ENCODE measurements around the gene LAMTOR1. TPM values are rescaled to one million over a fixed set of nuclear protein-coding genes. Genes with fewer than 3 reads are reported as not detected.

LAMTOR1 gene
- total RNA-seq, 2 donors from 2014 or later: 65.6 to 66.9 TPM

DNA sequence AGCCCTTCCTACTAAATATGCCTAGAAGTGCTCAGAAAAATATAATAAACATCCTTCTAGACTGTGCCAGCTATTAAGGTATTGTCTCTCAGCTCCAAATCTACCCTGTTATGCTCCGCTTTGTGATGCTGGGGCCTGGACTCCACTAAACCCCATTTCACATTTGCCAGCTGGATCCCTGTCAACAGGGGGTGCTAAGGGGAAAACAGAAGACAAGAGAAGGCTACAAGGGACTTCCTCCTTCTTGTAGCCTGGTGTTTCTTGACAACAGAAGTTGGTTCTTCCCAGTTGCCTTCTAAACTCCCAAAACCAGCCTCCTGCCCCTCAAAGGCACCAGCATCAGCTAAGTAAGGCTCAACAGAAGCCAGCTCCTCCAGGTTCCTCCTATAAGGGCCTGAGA lies 28.0 kb downstream of the LAMTOR1 start:
- no peak overlapping the region for H3K27ac ChIP-seq
- no peaks in the 10 kb centered on the region for H3K27me3 ChIP-seq
- DNase-seq (peak in 1 of 4 donors; percentile 22), ATAC-seq (no peak)
- no peaks in the 10 kb centered on the region for H3K9me3 ChIP-seq
- WGBS, 2 donors: 86 to 93% methylated on average over 1 of the region's 1 CpG
- peaks cover 23% of the 10 kb centered on the region for H3K4me1 ChIP-seq
- no peaks in the 10 kb centered on the region for H3K36me3 ChIP-seq (replicated peaks in 1 of 2; ENCODE audit: insufficient read depth in 1 of 2, low read depth in 2 of 2)
- intact Hi-C loops (cut with DNase I): no loop called here
- no peak overlapping the region for H3K4me3 ChIP-seq
- TF ChIP-seq, protein P1, sequence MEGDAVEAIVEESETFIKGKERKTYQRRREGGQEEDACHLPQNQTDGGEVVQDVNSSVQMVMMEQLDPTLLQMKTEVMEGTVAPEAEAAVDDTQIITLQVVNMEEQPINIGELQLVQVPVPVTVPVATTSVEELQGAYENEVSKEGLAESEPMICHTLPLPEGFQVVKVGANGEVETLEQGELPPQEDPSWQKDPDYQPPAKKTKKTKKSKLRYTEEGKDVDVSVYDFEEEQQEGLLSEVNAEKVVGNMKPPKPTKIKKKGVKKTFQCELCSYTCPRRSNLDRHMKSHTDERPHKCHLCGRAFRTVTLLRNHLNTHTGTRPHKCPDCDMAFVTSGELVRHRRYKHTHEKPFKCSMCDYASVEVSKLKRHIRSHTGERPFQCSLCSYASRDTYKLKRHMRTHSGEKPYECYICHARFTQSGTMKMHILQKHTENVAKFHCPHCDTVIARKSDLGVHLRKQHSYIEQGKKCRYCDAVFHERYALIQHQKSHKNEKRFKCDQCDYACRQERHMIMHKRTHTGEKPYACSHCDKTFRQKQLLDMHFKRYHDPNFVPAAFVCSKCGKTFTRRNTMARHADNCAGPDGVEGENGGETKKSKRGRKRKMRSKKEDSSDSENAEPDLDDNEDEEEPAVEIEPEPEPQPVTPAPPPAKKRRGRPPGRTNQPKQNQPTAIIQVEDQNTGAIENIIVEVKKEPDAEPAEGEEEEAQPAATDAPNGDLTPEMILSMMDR (IDR thresholded peaks at IDR 0.05): no peak
- no peak for TF ChIP-seq POLR2A (IDR thresholded peaks at IDR 0.05)

DNA sequence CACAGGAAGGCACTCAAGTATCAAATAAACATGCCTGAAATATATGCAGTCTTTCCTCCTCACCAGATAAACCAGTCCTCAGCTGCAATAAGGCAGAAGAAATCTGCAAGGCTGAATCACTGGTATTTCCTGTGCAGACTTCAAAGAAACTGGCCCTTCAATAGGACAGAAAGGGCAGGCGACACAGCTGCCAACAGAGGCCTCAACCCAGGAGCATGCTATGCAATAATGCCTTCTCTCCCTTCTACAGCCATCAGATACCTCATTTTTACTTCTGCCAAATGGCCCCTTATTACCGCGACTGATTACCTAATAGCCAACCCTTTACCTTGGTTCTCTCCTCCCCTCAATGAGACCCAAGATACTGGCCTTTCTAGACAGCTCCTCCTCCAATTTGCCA lies 30.7 kb downstream of the LAMTOR1 start:
- peaks cover 16% of the 10 kb centered on the region for H3K4me1 ChIP-seq
- no peaks in the 10 kb centered on the region for H3K27me3 ChIP-seq
- intact Hi-C loops (cut with DNase I): no loop called here
- H3K9me3 ChIP-seq: no peaks in the 10 kb centered on the region
- no peak overlapping the region for H3K27ac ChIP-seq
- TF ChIP-seq POLR2A (IDR thresholded peaks at IDR 0.05): no peak
- TF ChIP-seq, protein P1 (IDR thresholded peaks at IDR 0.05): no peak
- H3K36me3 ChIP-seq (replicated peaks in 1 of 2; ENCODE audit: insufficient read depth in 1 of 2, low read depth in 2 of 2): no peaks in the 10 kb centered on the region
- no peak for ATAC-seq
- DNase-seq: no peak
- H3K4me3 ChIP-seq: no peak overlapping the region
- 61 to 73% methylated on average over 3 of the region's 3 CpGs for WGBS, 2 donors

DNA sequence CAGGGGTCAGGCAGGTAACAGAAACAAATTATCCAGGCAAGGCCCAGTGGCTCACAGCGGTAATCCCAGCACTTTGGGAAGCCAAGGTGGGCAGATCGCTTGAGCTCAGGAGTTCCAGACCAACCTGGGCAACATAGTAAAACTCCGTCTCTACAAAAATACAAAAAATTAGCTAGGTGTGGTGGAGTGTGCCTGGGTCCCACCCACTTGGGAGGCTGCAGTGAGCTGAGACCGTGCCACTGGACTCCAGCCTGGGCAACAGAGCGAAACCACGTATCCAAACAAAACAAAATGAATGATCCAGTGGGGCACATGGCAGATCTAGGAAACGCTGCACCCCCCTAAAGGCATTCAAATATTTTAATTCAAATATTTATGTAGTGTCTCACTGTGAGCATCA lies 32.6 kb downstream of the LAMTOR1 start:
- Histone ChIP-seq H3K27ac (peak overlapping the region; percentile 69 to 81 (median 74)), H3K9me3 (no peaks in the 10 kb centered on the region), H3K27me3 (no peaks in the 10 kb centered on the region), H3K4me1 (peaks cover 22% of the 10 kb centered on the region), H3K4me3 (no peak overlapping the region), H3K36me3 (replicated peaks in 1 of 2; ENCODE audit: insufficient read depth in 1 of 2, low read depth in 2 of 2) (no peaks in the 10 kb centered on the region)
- ATAC-seq: no peak
- TF ChIP-seq, protein P1 (IDR thresholded peaks at IDR 0.05): no peak
- TF ChIP-seq POLR2A (IDR thresholded peaks at IDR 0.05): no peak
- WGBS, 2 donors: 85 to 95% methylated on average over 7 of the region's 7 CpGs
- DNase-seq: no peak
- intact Hi-C loops (cut with DNase I): no loop called here

DNA sequence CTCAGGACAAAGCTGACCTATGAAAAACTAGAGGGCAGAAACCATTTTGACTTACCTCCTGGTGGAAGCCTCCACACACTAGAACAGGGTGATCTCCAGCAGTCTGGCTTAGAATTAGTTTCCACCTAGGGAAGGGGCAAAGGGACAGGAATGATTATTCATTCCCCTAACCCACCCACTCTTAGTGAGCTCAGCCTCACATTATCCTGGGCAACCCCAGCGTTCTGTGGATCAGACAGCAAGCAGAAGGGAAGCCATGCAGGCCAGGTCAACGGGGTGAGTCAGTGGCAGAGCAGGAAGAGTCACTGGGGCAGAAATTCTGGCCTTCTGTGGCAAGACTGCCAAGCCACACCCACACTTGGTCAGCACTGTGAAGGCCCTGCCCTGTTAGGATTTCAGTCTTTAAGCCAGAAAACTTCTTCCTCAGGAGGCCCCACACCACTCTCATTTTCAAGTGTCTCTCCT lies 33.3 kb downstream of the LAMTOR1 start:
- WGBS, 2 donors: 0 to 3% methylated on average over 2 of the region's 2 CpGs
- Histone ChIP-seq H3K27me3 (no peaks in the 10 kb centered on the region), H3K9me3 (no peaks in the 10 kb centered on the region), H3K36me3 (replicated peaks in 1 of 2; ENCODE audit: insufficient read depth in 1 of 2, low read depth in 2 of 2) (no peaks in the 10 kb centered on the region), H3K4me1 (peaks cover 22% of the 10 kb centered on the region), H3K27ac (peak overlapping the region; percentile 69 to 81 (median 74)), H3K4me3 (no peak overlapping the region)
- ATAC-seq (peak; percentile 95), DNase-seq (peak; percentile 78 to 91 (median 87))
- TF ChIP-seq POLR2A (IDR thresholded peaks at IDR 0.05): peak in 2 of 3 donors; percentile 27 to 53
- TF ChIP-seq, protein P1 (IDR thresholded peaks at IDR 0.05): no peak
- intact Hi-C loops (cut with DNase I): no loop called here

DNA sequence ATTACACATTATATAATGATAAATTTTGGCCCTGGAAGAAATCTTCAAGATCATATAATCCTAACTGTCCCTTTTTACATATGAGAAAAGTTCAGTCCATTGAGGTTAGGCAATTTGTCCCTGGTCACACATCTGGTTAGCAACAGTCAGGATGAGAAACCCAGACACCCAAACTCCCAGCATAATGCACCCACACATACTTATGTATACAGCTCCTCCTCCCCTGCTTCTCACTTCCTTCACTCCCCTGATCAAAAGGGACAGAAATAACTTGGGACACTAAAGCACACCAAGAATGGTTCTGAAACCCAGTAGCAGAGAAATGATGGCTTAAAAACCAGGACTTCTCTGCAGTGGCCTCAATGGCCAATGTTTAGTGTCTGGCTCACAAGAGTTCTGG lies 33.9 kb downstream of the LAMTOR1 start:
- DNase-seq: no peak
- no peak overlapping the region for H3K4me3 ChIP-seq
- intact Hi-C loops (cut with DNase I): no loop called here
- TF ChIP-seq, protein P1 (IDR thresholded peaks at IDR 0.05): no peak
- no peak for TF ChIP-seq POLR2A (IDR thresholded peaks at IDR 0.05)
- no peak for ATAC-seq
- H3K36me3 ChIP-seq (replicated peaks in 1 of 2; ENCODE audit: insufficient read depth in 1 of 2, low read depth in 2 of 2): no peaks in the 10 kb centered on the region
- peaks cover 22% of the 10 kb centered on the region for H3K4me1 ChIP-seq
- peak overlapping the region; percentile 69 to 81 (median 74) for H3K27ac ChIP-seq
- no peaks in the 10 kb centered on the region for H3K27me3 ChIP-seq
- no peaks in the 10 kb centered on the region for H3K9me3 ChIP-seq

Measured in body of pancreas (tissue), 4 donors.